HG03280 (cell line): Measurements from ENCODE around the gene SEL1L3.
A peak's percentile ranks its signal among the peaks of the same experiment; 100 is the strongest.

Experiments used
- ATAC-seq: cut with Tn5 transposase; IDR thresholded peaks from one replicate; pipeline ENCODE4 v1.9.1; 2021; ENCODE audit warnings: mild to moderate bottlenecking, moderate library complexity; ENCODE audit not compliant: unreplicated experiment

The SEL1L3 gene

DNA sequence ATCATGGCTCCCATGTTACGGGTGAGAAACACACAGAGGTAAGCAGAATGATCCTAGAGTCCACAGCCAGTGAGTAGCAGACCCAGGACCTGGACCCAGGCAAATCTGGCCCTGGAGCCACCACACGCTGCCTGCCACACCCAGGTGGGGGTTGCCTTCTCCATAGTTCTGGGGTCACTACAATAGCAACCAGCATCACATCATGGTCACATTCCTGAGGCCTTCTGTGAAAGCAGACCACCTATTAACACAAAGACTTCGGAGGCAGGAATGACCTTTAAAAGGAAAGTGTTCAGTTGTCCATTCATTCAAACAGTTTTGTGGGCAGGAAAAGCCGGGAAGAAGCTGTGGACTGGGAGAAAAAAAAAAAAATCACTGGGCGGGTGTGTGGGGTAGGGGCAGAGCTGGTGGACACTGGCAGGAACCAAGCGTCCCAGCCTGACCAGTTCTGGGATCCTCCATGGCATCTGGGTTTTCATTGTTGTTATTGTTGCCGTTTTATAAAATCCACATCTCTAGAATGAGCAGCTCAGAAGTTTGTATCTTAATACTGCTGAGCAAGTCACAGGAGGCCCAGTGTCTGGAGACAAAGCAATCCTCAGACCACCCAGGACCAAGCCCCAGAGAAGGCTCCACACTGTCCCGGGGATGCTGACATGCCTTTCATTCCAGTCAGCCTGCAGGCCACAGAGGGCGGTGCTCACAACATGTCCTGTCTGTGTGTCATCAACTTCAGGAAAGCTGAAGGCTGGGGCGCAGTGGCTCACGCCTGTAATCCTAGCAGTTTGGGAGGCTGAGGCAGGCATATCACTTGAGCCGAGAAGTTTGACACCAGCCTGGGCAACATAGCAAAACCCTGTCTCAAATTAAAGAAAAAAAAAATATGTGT is 67.0 kb downstream of the SEL1L3 start:
- no peak for ATAC-seq

DNA sequence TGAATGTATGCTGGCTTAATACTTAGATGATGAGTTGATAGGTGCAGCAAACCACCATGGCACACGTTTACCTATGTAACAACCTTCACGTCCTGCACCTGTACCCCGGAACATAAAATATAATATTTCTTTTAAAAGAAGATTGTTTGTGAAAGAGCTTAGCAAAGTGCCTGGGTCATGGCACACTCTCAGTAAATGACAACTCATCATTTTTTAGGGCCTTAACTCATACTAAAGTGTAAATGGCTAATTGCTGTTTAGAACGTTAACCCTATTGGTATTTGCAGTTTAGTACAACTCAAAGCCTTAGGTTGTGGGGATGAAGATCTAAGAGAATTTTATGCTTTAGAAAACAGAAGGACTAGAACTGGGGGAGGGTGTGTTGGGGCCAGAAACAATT is 67.7 kb downstream of the SEL1L3 start:
- no peak for ATAC-seq

DNA sequence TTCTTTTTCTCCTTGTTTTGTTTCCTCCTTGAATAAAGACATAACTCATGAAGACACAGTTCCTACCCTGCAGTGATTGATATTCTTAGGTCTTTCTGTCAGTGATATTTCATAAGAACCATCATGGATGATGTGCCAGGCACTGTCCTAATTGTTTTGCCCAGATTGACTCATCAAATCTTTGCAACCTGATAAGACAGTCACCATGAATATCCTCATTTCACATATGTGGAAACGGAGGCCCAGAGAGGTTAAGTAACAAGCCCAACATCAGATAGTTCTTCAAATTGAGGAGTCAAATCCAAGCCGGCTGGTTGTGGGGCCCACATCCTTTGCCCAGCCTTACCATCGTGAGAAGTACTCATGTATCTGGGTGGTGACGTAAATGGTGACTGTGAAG is 69.9 kb downstream of the SEL1L3 start:
- no peak for ATAC-seq

DNA sequence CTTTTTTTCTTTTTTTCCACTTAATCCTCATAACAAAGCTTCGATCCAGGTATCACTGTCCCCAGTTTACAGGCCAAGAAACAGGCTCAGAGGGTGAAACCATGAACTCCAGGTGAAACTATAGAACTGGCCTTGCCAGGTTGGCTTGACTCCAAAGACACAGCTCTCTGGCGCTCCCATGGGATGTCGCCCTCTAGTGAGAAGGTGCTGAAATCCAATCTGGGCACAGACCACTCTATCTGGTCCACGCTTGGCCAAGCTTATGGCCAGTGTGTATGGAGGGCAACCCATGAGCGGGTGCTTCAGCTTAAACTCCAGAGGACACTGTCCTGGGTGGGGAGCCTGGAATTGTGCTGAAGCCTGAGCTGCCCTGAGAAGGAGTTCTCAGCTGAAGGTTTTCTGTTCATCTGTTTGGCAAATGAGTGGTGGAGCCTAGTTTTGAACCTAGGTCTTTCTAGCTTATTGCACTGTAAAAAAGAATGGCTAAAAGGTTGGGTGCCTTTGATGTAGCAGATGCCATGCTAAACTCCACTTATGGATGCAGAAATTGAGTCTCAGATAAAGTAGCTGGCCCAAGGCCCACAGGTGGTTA is 70.5 kb downstream of the SEL1L3 start:
- no peak for ATAC-seq

DNA sequence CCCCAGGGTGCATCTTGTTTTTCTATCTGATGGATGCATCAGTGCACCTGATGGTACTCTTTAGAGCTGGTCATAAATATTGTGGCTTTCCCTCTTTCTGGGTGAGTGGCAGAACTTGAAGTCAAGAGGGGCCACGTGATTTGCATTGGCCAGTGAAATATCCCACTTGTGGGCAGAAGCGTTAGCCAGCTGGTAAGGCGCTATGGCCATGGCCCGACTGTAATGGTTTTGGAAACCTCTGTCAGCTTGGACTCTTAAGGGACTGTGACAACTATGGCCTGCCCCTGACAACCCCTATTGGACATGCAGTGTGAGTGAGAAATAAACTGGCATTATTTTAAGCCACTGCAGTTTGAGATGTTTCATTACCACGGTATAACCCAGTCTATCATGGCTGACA is 72.8 kb downstream of the SEL1L3 start:
- no peak for ATAC-seq

DNA sequence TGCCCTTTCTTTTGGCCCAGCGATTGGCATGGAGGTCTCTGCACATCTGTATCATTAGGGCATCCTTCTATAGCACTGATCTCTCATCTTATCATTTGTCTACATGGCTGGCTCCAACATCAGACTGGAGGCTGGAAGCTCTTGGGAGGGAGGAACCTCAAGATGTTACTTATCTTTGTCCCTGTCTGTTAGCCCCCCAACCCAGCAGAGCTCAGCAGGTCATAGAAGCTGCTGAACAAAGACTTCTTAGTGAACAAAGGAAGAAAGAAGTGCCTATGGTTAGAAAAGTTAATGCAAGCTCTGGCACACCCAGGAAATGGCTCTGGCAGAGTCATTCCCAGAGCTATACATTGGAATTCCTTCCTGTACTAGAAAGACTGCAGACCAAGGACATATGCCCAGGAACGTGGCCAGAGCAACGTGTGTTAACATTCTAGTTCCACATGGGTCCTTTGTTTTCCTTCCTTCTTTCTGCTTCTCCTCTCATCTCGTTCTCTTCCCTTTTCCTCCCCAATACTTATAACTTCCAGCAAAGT is 74.0 kb downstream of the SEL1L3 start:
- ATAC-seq, result no peak

DNA sequence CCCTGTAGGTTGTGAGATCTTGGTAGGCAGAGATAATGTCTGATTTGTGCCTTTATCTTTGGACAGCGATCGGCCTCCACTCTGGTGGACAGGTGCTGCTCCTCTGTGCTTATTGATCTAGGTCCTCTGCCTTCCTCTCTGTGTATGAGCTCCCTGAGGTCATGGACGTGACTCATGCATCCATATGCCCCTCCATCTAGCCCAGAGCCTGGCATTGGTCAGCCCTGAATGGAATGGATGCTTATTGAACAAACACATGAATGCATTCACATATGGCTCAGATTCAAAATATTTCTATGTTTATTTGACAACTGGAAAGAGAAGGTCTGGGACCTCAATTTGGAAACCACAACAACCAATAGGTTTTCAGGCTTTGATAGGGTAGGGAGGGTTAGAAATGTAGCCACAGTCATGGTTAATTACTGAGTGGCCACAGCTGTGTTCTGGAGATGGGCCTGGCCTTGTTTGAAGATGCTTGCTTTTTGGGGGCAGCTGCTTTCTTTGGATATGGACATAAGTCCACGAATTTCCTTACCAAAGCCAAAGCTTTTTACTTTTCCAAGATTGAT is 76.2 kb downstream of the SEL1L3 start:
- no peak for ATAC-seq

DNA sequence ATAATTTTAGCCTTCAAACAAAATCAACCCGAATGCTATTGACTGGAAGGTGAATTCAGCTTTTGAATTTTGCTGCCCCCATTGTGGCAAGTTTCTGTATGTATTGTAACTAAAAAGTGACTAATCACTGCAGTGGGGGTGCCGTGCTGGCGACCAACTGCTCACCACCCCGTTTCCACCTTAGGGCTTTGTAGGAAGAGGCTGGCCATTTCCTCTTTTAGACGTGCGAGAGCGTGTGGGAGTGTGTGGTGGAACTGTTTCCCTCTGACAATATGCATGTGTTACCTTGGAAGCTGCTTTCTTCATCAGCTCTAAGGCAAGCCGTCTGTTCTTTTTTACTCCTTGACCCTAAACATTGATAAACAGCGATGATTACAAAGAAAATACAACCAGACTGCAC is 78.8 kb downstream of the SEL1L3 start:
- no peak for ATAC-seq

DNA sequence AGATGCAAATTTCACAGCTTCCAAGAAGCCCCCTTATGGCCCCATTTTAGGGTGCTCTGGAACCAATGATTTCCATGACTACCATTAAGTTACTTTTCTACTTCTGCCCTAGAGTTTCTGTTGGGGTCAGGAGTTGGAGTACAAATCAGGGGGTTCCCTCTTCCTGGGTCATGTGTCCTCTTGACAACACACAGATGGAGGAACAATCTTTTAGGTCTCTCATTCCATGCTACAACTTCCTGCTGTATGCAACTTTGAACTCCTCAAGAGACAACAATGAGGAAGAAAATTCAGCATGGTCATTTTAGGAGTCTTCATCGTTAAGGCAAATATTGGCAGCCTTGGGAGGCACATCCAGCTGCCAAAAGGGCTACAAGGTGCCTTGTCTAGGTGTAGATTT is 79.7 kb downstream of the SEL1L3 start:
- no peak for ATAC-seq

DNA sequence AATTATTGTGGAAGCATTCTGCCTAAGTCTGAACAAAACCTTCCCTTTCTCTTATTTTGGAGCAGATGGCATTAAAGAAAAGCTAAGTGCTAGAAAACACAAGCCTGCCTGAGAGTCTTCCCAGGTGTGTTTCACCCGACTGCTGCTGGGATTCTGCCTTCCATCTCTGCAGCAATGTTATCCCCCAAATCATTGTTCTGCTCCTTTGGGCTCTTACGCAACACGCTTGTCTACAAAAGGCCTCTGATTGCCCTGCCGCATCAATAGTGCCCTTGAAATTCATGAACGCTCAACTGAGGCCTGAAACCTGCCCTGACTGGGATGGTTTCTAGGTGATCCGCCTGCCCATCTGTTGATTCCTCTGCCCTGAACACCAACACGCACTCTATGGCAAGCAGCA is 80.3 kb downstream of the SEL1L3 start:
- no peak for ATAC-seq

DNA sequence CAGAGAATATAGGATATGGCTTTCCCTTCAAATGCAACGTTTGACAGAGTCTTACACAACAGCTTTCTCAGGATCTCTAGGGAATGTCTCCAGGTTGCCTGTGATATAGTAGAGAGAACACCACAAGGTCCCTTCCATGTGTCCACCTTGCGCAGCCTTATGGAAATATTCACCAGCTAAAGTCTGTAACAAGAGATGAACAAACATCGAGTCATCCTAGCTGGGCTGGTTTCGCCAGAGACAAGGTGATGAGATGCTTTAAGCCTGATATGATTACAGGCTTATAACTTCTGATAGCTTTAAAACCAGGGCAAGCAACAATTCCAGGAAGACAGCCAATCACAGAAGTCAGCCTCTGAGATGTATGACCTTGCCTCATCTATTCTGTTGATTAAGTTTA is 83.8 kb downstream of the SEL1L3 start:
- ATAC-seq, result no peak

DNA sequence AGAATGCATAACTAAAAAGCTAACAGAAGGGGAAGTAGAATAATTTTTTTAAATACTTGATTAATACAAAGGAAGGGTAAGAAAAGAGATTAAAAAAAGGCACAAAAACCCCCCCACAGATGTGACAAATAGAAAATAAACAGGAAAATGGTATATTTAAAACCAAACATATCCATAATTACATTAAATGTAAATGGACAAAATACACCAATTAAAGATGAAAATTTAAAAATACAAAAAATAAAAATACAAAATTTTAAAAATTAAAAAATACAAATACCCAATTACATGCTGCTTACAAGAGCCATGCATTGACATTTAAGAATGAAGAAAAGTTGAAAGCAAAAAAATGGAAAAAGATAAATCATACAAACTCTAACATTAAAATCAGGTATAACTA is 86.0 kb downstream of the SEL1L3 start:
- no peak for ATAC-seq

DNA sequence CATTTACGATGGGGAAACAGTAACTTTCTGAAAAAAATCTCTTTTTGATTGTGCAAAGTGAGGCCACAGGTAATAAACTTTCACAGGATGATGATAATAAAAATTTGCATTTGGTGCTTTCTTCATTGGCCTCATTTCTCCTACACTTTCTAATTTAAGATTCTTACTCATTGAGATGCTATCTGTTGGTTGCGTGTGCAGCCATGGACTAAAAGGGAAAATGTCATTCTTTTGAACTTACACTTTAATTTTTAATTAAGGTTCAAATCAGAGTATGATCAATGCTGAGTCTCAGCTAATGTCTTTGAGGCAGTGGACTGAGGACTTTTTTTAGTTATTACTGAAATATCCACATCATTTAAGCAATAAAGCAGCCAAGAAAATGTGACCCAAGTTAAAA is 87.6 kb downstream of the SEL1L3 start:
- ATAC-seq, result no peak

DNA sequence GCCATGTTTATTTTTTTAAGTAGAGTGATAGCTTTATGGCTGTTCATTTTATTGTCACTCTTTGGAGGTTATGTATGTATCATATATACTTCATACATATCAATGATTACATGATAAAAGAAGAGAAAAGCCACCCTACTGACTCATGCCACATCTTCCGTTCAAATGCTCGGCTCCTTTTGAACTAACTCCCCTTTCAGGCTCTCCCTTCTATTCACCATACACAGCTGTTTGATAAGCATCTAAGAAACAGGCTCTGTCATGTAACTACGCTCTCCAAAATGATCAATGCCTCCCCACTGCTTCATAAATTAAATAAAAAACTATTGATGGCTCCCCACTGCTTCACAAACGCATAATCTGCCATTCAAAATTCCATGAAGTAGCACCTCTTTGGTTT is 89.4 kb downstream of the SEL1L3 start:
- no peak for ATAC-seq

DNA sequence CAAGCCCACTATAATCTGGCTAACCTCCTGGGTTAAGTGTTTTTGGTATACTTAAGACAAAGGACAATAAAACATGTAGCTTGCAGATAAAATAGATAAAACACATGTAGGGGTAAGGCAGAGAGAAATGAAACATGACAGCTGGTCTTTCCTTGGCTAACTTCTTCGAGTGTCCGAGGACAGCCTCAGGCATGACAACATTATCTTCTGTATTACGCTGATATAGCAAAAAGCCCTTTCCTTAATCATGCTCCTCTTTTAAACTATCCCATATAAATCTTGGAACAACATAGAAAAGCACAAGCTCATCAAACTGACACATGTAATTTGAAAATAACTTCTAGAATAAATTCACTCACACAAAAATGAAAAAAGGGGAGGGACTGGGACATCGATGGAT is 91.1 kb downstream of the SEL1L3 start:
- no peak for ATAC-seq

DNA sequence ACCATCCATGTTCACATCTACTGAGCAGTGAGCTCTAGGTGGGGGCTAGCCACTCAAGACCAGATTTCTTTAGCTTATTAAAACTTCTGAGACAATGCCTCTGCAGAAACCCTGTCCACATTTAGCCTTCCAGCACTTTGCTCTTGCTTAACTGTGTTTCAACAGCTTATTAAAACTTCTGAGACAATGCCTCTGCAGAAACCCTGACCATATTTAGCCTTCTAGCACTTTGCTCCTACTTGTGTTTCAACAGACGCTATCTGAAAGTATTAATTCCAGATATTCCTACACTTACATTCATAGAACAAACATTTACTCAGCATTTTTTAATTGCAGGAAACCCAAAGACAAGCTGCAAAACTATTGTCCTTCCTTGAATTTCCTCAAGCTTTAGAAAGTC is 91.9 kb downstream of the SEL1L3 start:
- ATAC-seq, result no peak

DNA sequence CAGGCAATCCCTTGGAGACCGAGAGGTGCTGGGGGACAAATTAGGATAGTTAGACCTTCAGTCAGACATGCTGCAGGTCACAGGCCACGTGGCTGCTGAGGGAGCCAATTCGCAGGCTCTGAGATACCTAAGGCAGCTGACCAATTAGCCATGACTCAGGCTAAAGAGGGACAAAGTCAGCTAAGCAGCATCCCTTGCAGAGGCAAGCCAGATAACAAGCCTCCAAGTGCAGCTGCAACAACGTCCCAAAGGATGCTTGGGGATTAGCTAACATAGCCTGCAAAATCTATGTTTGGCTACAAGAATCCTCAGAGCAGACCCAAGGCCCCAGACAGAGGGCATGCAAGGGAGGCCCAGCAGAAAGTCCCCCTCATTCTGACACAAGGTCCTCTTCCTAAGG is 93.5 kb downstream of the SEL1L3 start:
- no peak for ATAC-seq

DNA sequence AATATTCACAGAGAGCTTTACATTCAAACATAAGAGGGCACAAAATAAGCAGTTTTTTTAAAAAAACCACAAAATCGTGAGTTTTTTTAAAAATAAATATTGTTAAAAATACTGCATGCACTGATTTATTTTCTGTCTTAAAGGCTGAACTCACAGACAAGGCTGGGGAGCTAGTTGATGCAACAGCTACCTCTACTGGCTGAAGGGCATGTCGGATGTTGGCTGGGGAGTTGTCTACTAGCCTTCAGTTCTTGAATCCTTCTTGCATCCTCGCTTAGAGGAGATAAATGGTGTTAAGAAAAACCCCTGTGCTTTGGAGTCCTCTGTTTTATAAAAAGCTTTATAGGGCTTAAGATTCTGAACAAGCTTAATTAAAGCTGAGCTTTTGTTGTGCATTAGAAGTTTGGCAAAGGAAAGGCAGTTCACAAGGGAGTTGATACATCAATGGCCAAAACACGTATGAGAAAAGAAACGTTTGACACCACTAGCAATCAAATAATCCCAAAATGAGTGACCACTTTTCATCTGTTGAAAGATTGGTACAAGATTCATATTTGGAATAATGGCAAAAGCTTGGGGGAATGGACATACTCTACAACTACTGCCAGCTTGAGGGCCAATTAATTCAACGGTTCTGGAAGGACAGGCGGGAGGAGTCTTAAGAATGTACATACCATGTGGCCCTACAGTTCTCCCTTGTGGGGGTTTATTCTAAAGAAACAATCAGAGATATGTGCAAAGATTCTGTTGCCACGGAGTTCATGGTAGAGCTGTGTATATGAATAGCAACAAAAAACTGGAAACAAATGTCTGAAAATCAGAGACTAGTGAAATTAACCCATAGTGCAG is 94.7 kb downstream of the SEL1L3 start:
- peak; percentile 54 for ATAC-seq

DNA sequence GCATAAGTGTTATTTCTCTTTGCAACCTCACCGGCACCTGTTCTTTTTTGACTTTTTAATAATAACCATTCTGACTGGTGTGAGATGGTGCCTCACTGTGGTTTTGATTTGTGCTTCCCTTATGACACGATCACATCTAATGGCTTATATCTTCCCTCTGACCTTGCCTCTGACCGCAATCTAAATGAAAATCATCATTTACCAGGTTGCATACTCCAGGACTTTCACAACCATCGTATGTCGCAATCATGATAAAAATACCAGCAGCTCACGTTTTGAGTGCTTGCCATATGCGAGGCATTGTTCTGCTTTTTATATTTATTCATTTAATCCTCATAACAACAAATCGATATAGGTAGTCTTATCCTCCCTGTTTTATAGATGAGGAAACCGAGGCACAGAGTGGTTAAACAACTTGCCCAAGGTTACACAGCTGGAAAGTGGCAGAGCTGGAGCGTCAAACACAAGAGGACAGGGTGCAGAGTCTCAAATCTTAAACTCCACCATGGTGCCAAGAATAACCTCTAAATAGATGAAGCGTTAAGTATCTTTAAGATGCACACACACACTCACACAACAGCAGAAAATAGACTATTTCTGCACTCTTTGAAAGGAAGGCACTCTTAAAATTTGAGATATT is 102.2 kb downstream of the SEL1L3 start:
- no peak for ATAC-seq

DNA sequence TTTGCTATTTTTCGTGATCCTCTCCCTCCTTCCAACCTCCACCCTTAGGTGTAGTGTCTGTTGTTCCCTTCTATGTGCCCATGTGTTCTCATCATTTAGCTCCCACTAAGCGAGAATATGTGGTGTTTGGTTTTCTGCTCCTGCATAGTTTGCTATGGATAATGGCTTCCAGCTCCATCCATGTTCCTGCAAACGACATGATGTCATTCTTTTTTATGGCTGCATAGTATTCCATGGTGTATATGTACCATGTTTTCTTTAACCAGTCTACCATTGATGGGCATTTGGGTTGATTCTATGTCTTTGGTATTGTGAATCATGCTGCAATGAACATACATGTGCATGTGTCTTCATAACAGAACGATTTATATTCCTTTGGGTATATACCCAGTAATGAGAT is 102.7 kb downstream of the SEL1L3 start:
- no peak for ATAC-seq

DNA sequence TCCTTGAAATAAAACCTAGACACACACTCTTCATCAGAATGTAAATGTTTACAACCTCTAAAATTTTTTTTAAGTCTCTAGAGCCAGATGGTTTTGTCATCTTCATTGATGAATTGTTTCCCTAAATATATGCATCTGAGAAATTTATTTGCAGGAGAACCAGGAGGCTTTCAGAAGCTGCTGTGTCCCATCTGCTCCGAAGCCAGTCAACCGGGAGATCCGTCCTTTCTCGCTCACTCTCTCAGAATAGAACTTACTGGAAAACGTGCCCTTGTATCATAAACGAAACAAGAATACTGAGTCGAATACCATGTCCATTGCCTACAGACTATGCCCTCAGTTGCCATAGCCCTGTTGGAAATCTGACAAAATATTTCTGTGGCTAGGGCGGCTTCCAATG is 103.7 kb downstream of the SEL1L3 start:
- no peak for ATAC-seq
